ENCODE measurements around the gene PRICKLE2. TPM values are rescaled to one million over a fixed set of nuclear protein-coding genes. Genes with fewer than 3 reads are reported as not detected.

PRICKLE2 gene, protein sequence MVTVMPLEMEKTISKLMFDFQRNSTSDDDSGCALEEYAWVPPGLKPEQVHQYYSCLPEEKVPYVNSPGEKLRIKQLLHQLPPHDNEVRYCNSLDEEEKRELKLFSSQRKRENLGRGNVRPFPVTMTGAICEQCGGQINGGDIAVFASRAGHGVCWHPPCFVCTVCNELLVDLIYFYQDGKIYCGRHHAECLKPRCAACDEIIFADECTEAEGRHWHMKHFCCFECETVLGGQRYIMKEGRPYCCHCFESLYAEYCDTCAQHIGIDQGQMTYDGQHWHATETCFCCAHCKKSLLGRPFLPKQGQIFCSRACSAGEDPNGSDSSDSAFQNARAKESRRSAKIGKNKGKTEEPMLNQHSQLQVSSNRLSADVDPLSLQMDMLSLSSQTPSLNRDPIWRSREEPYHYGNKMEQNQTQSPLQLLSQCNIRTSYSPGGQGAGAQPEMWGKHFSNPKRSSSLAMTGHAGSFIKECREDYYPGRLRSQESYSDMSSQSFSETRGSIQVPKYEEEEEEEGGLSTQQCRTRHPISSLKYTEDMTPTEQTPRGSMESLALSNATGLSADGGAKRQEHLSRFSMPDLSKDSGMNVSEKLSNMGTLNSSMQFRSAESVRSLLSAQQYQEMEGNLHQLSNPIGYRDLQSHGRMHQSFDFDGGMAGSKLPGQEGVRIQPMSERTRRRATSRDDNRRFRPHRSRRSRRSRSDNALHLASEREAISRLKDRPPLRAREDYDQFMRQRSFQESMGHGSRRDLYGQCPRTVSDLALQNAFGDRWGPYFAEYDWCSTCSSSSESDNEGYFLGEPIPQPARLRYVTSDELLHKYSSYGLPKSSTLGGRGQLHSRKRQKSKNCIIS
- polyA plus RNA-seq: 29.2 and 37.6 TPM in 2 replicates

GRCh38 chr3:64224826-64225610, at the start of gene PRICKLE2:
TSS of gene PRICKLE2 (minus strand) at chr3:64225466. CDS start at chr3:64198927, 26,539 bp downstream.

Other genes with a start within 250 kb of the PRICKLE2 start
- gene PSMD6, start 202.0 kb downstream of the PRICKLE2 start, polyA plus RNA-seq: 199 and 201 TPM in 2 replicates

Data from Purkinje cell (primary cell).